Endodermal cell (in vitro differentiated cells): ENCODE data around the gene KCTD17. TPM values are rescaled to one million over a fixed set of nuclear protein-coding genes. Genes with fewer than 3 reads are reported as not detected.

ENCODE experiments used
- DNase-seq: peaks from one replicate; pipeline ENCODE4 v3.0.0-alpha.2; 2017
- H3K27ac ChIP-seq: 2 replicates; pipeline ENCODE4 v1.5.1; 2013; ENCODE audit warnings: mild to moderate bottlenecking, low read depth, low read length, moderate library complexity
- H3K27me3 ChIP-seq: 2 replicates; pipeline ENCODE4 v1.6.1; 2013; ENCODE audit warnings: mild to moderate bottlenecking, low read length, moderate library complexity; ENCODE audit not compliant: insufficient read depth, control insufficient read depth, poor library complexity, severe bottlenecking
- H3K36me3 ChIP-seq: 2 replicates; pipeline ENCODE4 v1.7.0; 2013; ENCODE audit warnings: mild to moderate bottlenecking, low read length, moderate library complexity; ENCODE audit not compliant: control insufficient read depth, insufficient read depth
- H3K4me1 ChIP-seq: one replicate; pipeline ENCODE4 v1.7.0; 2013; ENCODE audit warnings: low read length; ENCODE audit not compliant: control insufficient read depth, insufficient read depth
- H3K4me3 ChIP-seq: 2 replicates; pipeline ENCODE4 v1.5.1; 2013; ENCODE audit warnings: mild to moderate bottlenecking, low read length, moderate library complexity
- H3K9ac ChIP-seq: 2 replicates; pipeline ENCODE4 v1.6.1; 2013; ENCODE audit warnings: mild to moderate bottlenecking, low read length, moderate library complexity; ENCODE audit not compliant: poor library complexity, severe bottlenecking; ENCODE audit errors: extremely low read depth
- H3K9me3 ChIP-seq: 2 replicates; pipeline ENCODE4 v1.6.1; 2013; ENCODE audit warnings: mild to moderate bottlenecking, low read length, moderate library complexity; ENCODE audit not compliant: control insufficient read depth
- H3K27ac Mint-ChIP-seq: 2 replicates; pipeline ENCODE4 v1.8.0; 2020; ENCODE audit warnings: mixed read lengths
- H3K27me3 Mint-ChIP-seq: 2 replicates; pipeline ENCODE4 v1.8.0; 2021; ENCODE audit warnings: mild to moderate bottlenecking, mixed read lengths; ENCODE audit not compliant: insufficient read depth
- H3K36me3 Mint-ChIP-seq: 2 replicates; pipeline ENCODE4 v1.8.0; 2020; ENCODE audit warnings: low read depth, mixed read lengths
- H3K4me1 Mint-ChIP-seq: 2 replicates; pipeline ENCODE4 v1.8.0; 2020; ENCODE audit warnings: mixed read lengths
- H3K4me3 Mint-ChIP-seq: 2 replicates; pipeline ENCODE4 v1.8.0; 2020; ENCODE audit warnings: mild to moderate bottlenecking, moderate library complexity, mixed read lengths
- H3K9me3 Mint-ChIP-seq: 2 replicates; pipeline ENCODE4 v1.8.0; 2020; ENCODE audit warnings: mild to moderate bottlenecking, mixed read lengths
- CTCF ChIP-seq: fragments of 200-600 bp; sonication (generic); conservative IDR thresholded peaks from 2 replicates; pipeline ENCODE4 v1.5.0; 2021; ENCODE audit warnings: antibody characterized with exemption, mild to moderate bottlenecking
- WGBS, 2 experiments: methylation state at CpG; one replicate each; pipeline versions ENCODE4 v1.1.5 to v1.1.7; 2013; ENCODE audit warnings: missing lambda C conversion rate in 2 of 2, mixed read lengths in 1 of 2; ENCODE audit not compliant: insufficient coverage in 1 of 2, insufficient read length in 1 of 2; 5-methylcytosine and 5-hydroxymethylcytosine counted together
- total RNA-seq, 2 donors: library from RNA; stranded (reverse); fragmentation: NEBNext Ultra II Directional in 1 of 2; extraction: Animal tissue kit (Norgen Biotek cat#: 25700) in 1 of 2; gene quantifications; 2 replicates in 1 of 2; 3 replicates in 1 of 2; pipeline ENCODE4 v1.2.1, GENCODE V29; 2021

Gene KCTD17
- total RNA-seq, 2 donors from 2014 or later: 35.4 to 37.0 TPM

- H3K27me3 ChIP-seq: no peaks in the 10 kb centered on the region
- 91 to 92% methylated on average over 9 to 11 of the region's 11 CpGs for WGBS, 2 experiments
- H3K4me1 ChIP-seq: no peaks in the 10 kb centered on the region
- H3K4me1 Mint-ChIP-seq: peaks cover 17% of the 10 kb centered on the region
- H3K4me3 ChIP-seq: no peak overlapping the region
- H3K9me3 ChIP-seq: no peaks in the 10 kb centered on the region
- H3K9ac ChIP-seq: no peak overlapping the region
- H3K36me3 ChIP-seq: no peaks in the 10 kb centered on the region
- no peak for DNase-seq
- no peaks in the 10 kb centered on the region for H3K9me3 Mint-ChIP-seq
- H3K27ac ChIP-seq: no peak overlapping the region
- H3K4me3 Mint-ChIP-seq: no peak overlapping the region
- H3K36me3 Mint-ChIP-seq: no peaks in the 10 kb centered on the region
- no peak for TF ChIP-seq CTCF
- H3K27me3 Mint-ChIP-seq: peaks cover 8% of the 10 kb centered on the region
- no peak overlapping the region for H3K27ac Mint-ChIP-seq
Observed at GRCh38 chr22:37036655-37037377, 14.7 kb upstream of the KCTD17 start.

GRCh38 chr22:37037669-37038068 is 13.9 kb upstream of the KCTD17 start:
- no peak overlapping the region for H3K27ac ChIP-seq
- peaks cover 10% of the 10 kb centered on the region for H3K4me1 Mint-ChIP-seq
- no peak for TF ChIP-seq CTCF
- H3K36me3 ChIP-seq: no peaks in the 10 kb centered on the region
- H3K9me3 Mint-ChIP-seq: no peaks in the 10 kb centered on the region
- no peak for DNase-seq
- no peak overlapping the region for H3K4me3 Mint-ChIP-seq
- H3K9me3 ChIP-seq: no peaks in the 10 kb centered on the region
- no peak overlapping the region for H3K9ac ChIP-seq
- H3K4me3 ChIP-seq: no peak overlapping the region
- H3K27me3 ChIP-seq: no peaks in the 10 kb centered on the region
- H3K4me1 ChIP-seq: no peaks in the 10 kb centered on the region
- H3K27me3 Mint-ChIP-seq: peaks cover 8% of the 10 kb centered on the region
- H3K27ac Mint-ChIP-seq: no peak overlapping the region
- 79% methylated on average over 8 to 14 of the region's 14 CpGs for WGBS, 2 experiments
- no peaks in the 10 kb centered on the region for H3K36me3 Mint-ChIP-seq

GRCh38 chr22:37039466-37039865 is 12.1 kb upstream of the KCTD17 start:
- no peaks in the 10 kb centered on the region for H3K36me3 ChIP-seq
- H3K27ac ChIP-seq: no peak overlapping the region
- no peaks in the 10 kb centered on the region for H3K9me3 ChIP-seq
- no peaks in the 10 kb centered on the region for H3K27me3 ChIP-seq
- H3K4me3 Mint-ChIP-seq: no peak overlapping the region
- no peak for TF ChIP-seq CTCF
- H3K4me3 ChIP-seq: no peak overlapping the region
- no peak for DNase-seq
- H3K36me3 Mint-ChIP-seq: no peaks in the 10 kb centered on the region
- peaks cover 9% of the 10 kb centered on the region for H3K27me3 Mint-ChIP-seq
- no peaks in the 10 kb centered on the region for H3K9me3 Mint-ChIP-seq
- H3K4me1 Mint-ChIP-seq: no peaks in the 10 kb centered on the region
- no peak overlapping the region for H3K27ac Mint-ChIP-seq
- no peak overlapping the region for H3K9ac ChIP-seq
- WGBS, 2 experiments: 83 to 96% methylated on average over 2 of the region's 2 CpGs
- H3K4me1 ChIP-seq: no peaks in the 10 kb centered on the region
